ENCODE data around the gene RHOT1. TPM values are rescaled to one million over a fixed set of nuclear protein-coding genes. Genes with fewer than 3 reads are reported as not detected.

The RHOT1 gene
- polyA plus RNA-seq, 1 experiment: 27.4 TPM

DNA sequence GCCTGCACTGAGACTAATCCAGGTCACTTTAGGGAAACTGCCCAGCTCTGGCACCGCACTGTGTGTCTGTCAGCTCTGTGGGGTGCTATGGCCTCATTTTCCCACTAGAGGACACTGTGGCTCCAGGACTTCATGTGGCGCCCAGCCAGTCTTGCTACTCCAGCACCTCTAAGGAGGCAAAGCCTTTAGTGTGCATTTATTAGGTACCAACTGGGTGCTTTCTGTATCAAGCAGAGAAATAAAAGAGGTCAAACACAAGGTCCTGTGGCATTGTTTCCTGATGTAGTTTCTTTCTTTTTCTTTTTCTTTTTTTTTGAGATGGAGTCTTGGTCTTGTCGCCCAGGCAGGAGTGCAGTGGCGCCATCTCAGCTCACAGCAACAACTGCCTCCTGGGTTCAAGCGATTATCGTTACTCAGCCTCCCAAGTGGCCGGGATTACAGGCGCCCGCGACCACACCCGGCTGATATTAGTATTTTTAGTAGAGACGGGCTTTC is 110.9 kb downstream of the RHOT1 start:
- H3K27me3 ChIP-seq (ENCODE audit: control insufficient read depth, insufficient read depth, low read length): no peaks in the 10 kb centered on the region; the same call in 1 of the 2 replicates
- ChIA-PET POLR2A (interaction anchor here (0.6 kb wide), 1 partner anchor 372 kb away, joined by 3 read pairs; no protein-coding TSS in a partner anchor), CTCF (interaction anchor here (0.6 to 6.2 kb wide), 18 partner anchors 8 to 1288 kb away, joined by 3 to 110 read pairs (median 4); no protein-coding TSS in a partner anchor)
- no peak for DNase-seq (ENCODE audit: low read depth)
- H3K4me3 ChIP-seq (ENCODE audit: low read depth, low read length): no peak overlapping the region
- no peaks in the 10 kb centered on the region for H3K36me3 ChIP-seq (ENCODE audit: control insufficient read depth, insufficient read depth, low read length)
- TF ChIP-seq, protein P1, sequence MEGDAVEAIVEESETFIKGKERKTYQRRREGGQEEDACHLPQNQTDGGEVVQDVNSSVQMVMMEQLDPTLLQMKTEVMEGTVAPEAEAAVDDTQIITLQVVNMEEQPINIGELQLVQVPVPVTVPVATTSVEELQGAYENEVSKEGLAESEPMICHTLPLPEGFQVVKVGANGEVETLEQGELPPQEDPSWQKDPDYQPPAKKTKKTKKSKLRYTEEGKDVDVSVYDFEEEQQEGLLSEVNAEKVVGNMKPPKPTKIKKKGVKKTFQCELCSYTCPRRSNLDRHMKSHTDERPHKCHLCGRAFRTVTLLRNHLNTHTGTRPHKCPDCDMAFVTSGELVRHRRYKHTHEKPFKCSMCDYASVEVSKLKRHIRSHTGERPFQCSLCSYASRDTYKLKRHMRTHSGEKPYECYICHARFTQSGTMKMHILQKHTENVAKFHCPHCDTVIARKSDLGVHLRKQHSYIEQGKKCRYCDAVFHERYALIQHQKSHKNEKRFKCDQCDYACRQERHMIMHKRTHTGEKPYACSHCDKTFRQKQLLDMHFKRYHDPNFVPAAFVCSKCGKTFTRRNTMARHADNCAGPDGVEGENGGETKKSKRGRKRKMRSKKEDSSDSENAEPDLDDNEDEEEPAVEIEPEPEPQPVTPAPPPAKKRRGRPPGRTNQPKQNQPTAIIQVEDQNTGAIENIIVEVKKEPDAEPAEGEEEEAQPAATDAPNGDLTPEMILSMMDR (IDR thresholded peaks at IDR 0.05; ENCODE audit: insufficient read depth, low read depth, low read length): peak; percentile 99

DNA sequence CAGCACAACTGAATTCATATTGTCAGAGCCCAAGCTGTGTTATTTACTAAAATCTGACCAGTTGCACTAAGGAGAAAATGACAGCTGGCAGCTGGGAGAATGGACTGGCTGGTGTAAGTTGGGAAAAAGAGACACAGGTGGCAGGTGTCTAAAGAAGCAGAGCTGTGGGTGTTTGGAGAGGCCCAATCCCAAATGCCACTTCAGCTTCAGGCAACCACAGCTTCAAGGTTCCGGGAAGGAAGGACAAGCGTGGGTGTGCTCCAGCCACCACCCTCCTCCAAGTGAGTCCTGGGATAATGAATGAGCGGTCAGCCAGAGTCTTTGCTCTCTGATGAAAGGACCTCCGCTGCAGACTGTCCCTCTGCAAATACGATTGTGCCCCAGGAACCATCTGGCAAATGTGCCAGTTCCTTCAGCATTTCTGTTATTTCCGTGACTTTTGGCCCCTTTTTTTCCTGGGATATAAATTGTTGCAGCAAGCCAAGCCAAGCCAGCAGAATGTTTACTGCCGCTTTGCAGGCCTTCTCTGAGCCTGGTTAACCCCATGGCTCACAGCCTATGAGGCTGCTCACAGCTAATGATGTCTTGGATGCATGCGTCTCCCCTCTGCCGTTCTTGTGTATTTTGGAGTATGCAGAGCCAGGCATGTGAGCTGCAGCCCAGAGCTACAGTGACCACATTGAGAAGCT is 113.9 kb downstream of the RHOT1 start:
- CTCF ChIA-PET: interaction anchor here (1.8 to 6.2 kb wide), 2 partner anchors 11 to 65 kb away, joined by 4 to 110 read pairs; no protein-coding TSS in a partner anchor
- H3K27me3 ChIP-seq (ENCODE audit: control insufficient read depth, insufficient read depth, low read length): no peaks in the 10 kb centered on the region; the same call in none of the 2 replicates

DNA sequence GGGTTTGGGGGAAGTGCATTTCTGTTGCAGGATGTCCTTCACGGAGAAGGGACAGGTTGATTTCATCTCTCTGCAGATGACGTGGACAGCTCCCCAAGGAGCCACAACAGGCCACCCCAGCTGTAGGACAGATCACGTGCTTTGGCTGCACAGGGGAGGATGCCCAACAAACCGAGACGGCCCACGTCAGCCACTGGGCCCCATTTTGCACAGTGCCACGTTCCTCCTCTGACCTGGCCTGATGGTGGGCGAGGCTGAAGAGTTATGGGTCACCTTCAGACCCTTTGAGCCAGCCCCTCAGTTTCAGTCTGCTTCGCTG is 114.4 kb downstream of the RHOT1 start:
- DNase-seq (ENCODE audit: low read depth): no peak
- ChIA-PET POLR2A (interaction anchor here (0.7 kb wide), 1 partner anchor 175 kb away, joined by 3 read pairs; no protein-coding TSS in a partner anchor), CTCF (interaction anchor here (1.8 to 6.2 kb wide), 2 partner anchors 11 to 64 kb away, joined by 4 to 110 read pairs; no protein-coding TSS in a partner anchor)
- TF ChIP-seq, protein P1 (IDR thresholded peaks at IDR 0.05; ENCODE audit: insufficient read depth, low read depth, low read length): no peak
- Histone ChIP-seq H3K36me3 (ENCODE audit: control insufficient read depth, insufficient read depth, low read length) (no peaks in the 10 kb centered on the region), H3K4me3 (ENCODE audit: low read depth, low read length) (no peak overlapping the region), H3K27me3 (ENCODE audit: control insufficient read depth, insufficient read depth, low read length) (peaks cover 2% of the 10 kb centered on the region)

More for the DNA sequence above, 113.9 kb downstream of the RHOT1 start:
- no peak for DNase-seq (ENCODE audit: low read depth)
- Histone ChIP-seq H3K36me3 (ENCODE audit: control insufficient read depth, insufficient read depth, low read length) (no peaks in the 10 kb centered on the region), H3K4me3 (ENCODE audit: low read depth, low read length) (no peak overlapping the region)
- POLR2A ChIA-PET: interaction anchor here (0.7 kb wide), 1 partner anchor 175 kb away, joined by 3 read pairs; no protein-coding TSS in a partner anchor
- TF ChIP-seq, protein P1 (IDR thresholded peaks at IDR 0.05; ENCODE audit: insufficient read depth, low read depth, low read length): no peak

DNA sequence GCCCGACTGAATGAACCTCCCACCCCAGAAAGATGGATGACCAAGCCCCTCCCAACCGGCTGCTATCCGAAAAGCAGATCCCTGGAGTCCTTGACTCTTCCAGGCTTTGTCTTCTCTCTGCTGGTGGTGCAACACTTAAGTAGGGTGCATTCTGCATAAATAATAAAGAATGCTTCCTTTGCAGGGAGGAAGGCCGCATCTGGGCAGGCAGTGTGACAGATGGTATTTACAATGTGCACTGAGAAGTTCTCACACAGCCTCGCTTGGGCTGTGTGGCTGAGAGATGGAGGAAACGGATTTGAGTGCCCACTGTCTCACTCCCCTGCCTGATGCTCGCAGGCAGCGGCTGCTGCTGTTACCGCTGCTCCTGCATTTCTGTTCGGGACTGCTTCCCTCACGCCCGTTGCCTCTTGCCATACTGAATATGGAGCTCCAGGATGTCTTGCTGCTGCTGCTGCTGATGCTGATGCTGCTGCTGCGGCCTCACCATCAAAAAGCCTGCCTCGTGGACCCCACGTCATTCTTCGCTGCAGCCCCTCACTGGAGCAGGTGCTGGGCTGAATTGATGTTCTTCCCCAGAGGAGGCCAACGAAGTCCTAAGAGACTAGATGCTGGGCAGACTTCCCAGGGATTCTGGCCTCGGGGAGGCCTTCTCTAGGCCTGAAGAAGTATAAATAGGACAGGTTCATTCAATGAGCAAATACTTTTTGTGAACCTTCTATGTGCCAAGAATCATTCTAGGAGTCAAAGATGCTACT is 116.3 kb downstream of the RHOT1 start:
- peaks cover 15% of the 10 kb centered on the region for H3K27me3 ChIP-seq (ENCODE audit: control insufficient read depth, insufficient read depth, low read length)
- ChIA-PET POLR2A (no interaction called here), CTCF (interaction anchor here (0.6 to 1.5 kb wide), 2 partner anchors 25 to 61 kb away, joined by 3 to 5 read pairs; no protein-coding TSS in a partner anchor)
- TF ChIP-seq, protein P1 (IDR thresholded peaks at IDR 0.05; ENCODE audit: insufficient read depth, low read depth, low read length): no peak
- H3K36me3 ChIP-seq (ENCODE audit: control insufficient read depth, insufficient read depth, low read length): no peaks in the 10 kb centered on the region
- no peak for DNase-seq (ENCODE audit: low read depth)
- no peak overlapping the region for H3K4me3 ChIP-seq (ENCODE audit: low read depth, low read length)

DNA sequence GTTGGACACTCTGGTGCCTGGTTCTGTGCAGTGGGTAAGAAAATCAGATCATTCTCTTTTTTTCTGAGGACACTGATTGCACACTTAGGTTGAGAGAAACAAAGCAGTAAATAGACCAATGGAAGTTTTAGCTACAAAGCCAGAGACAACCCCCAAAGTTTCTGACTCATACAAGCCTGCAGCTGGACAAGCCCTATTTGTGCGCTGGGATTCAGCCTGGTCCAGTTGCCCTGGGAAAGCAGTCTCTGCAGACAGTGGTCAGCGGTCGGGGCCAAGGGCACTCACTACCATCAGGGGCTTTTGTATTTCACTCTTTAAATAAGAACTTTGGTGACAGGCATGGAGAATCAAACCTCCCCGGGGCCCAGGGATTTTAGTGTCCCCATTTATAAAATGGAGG is 117.3 kb downstream of the RHOT1 start:
- TF ChIP-seq, protein P1 (IDR thresholded peaks at IDR 0.05; ENCODE audit: insufficient read depth, low read depth, low read length): no peak
- Histone ChIP-seq H3K36me3 (ENCODE audit: control insufficient read depth, insufficient read depth, low read length) (no peaks in the 10 kb centered on the region), H3K27me3 (ENCODE audit: control insufficient read depth, insufficient read depth, low read length) (peaks cover 22% of the 10 kb centered on the region), H3K4me3 (ENCODE audit: low read depth, low read length) (no peak overlapping the region)
- ChIA-PET POLR2A (no interaction called here), CTCF (no interaction called here)
- DNase-seq (ENCODE audit: low read depth): no peak

All from BJ (cell line).